Caco-2 (cell line): ENCODE measurements around the gene CXCR5. TPM values are rescaled to one million over a fixed set of nuclear protein-coding genes. Genes with fewer than 3 reads are reported as not detected.

Source experiments
- BruUV-seq: library from RNA; stranded (reverse); fragments of 400-500 nt; replicated peaks from 2 replicates; lab custom pipeline; 2021; lab: Mats Ljungman, UMichigan
- CTCF ChIA-PET: fragments of 300-600 bp; sonication (Branson Sonifier 250); formaldehyde crosslinking; loops from one replicate; lab custom pipeline; 2022; ENCODE audit warnings: antibody characterized with exemption; lab: Charles Lee
- POLR2A ChIA-PET: fragments of 300-600 bp; sonication (Branson Sonifier 250); formaldehyde crosslinking; loops from one replicate; lab custom pipeline; 2022; ENCODE audit warnings: antibody characterized with exemption; lab: Charles Lee
- DNase-seq, 2 experiments: peaks; one replicate each; pipeline versions ENCODE4 v3.0.0 to v3.0.0-alpha.2; 2020 to 2022
- H3K27me3 ChIP-seq: replicated peaks from 2 replicates; pipeline ENCODE4 v1.6.0; 2011; ENCODE audit warnings: low read length; ENCODE audit not compliant: control insufficient read depth, insufficient read depth
- H3K36me3 ChIP-seq: 2 replicates; pipeline ENCODE4 v1.5.1; 2011; ENCODE audit warnings: low read length; ENCODE audit not compliant: control insufficient read depth, insufficient read depth
- H3K4me1 ChIP-seq: fragments of 250-450 bp; sonication (Bioruptor Pico); 2 replicates; pipeline ENCODE4 v1.5.1; 2020; ENCODE audit warnings: mild to moderate bottlenecking
- H3K4me3 ChIP-seq: 2 replicates; pipeline ENCODE4 v1.5.1; 2011; ENCODE audit warnings: low read depth, mild to moderate bottlenecking, control low read depth, low read length
- H3K9me3 ChIP-seq: fragments of 250-450 bp; sonication (Bioruptor Pico); 2 replicates; pipeline ENCODE4 v1.5.1; 2020; ENCODE audit warnings: mild to moderate bottlenecking, moderate library complexity
- H3K27ac Mint-ChIP-seq: one replicate; pipeline ENCODE4 v1.8.0; 2022; ENCODE audit warnings: mixed read lengths; ENCODE audit not compliant: unreplicated experiment
- H3K27me3 Mint-ChIP-seq: one replicate; pipeline ENCODE4 v1.8.0; 2022; ENCODE audit warnings: mixed read lengths; ENCODE audit not compliant: insufficient read depth, unreplicated experiment
- H3K36me3 Mint-ChIP-seq: one replicate; pipeline ENCODE4 v1.8.0; 2022; ENCODE audit warnings: mild to moderate bottlenecking, mixed read lengths; ENCODE audit not compliant: insufficient read depth, unreplicated experiment
- H3K4me1 Mint-ChIP-seq: one replicate; pipeline ENCODE4 v1.8.0; 2022; ENCODE audit warnings: low read depth, mixed read lengths; ENCODE audit not compliant: unreplicated experiment
- H3K4me3 Mint-ChIP-seq: one replicate; pipeline ENCODE4 v1.8.0; 2022; ENCODE audit warnings: mild to moderate bottlenecking, moderate library complexity, mixed read lengths; ENCODE audit not compliant: unreplicated experiment
- H3K9me3 Mint-ChIP-seq: one replicate; pipeline ENCODE4 v1.8.0; 2022; ENCODE audit warnings: mixed read lengths; ENCODE audit not compliant: unreplicated experiment
- CTCF ChIP-seq, 2 experiments: fragments of 200-600 bp in 1 of 2; IDR thresholded peaks; 1 replicate in 1 of 2; 2 replicates in 1 of 2; pipeline versions ENCODE4 v1.5.1 to v1.8.0; 2011 to 2022; ENCODE audit warnings: antibody characterized with exemption in 1 of 2, control low read depth in 1 of 2, inconsistent platforms in 1 of 2, low read depth in 1 of 2, low read length in 1 of 2, mild to moderate bottlenecking in 1 of 2, moderate library complexity in 1 of 2; ENCODE audit not compliant: insufficient read depth in 1 of 2, severe bottlenecking in 1 of 2, unreplicated experiment in 1 of 2
- intact Hi-C: fragments of 100-400 bp; cut with micrococcal nuclease; formaldehyde crosslinking; loops from one replicate; pipeline ENCODE4 v1.10.0; 2022; ENCODE audit not compliant: unreplicated experiment
- total RNA-seq: library from RNA; stranded (reverse); gene quantifications from 2 replicates; pipeline ENCODE4 v1.2.3, GENCODE V29; 2022

Gene CXCR5
- total RNA-seq, 1 experiment from 2014 or later = not detected

- peaks cover 17% of the 10 kb centered on the region for H3K4me1 Mint-ChIP-seq
- no peak overlapping the region for H3K4me3 ChIP-seq
- intact Hi-C loops = no loop called here
- H3K27ac Mint-ChIP-seq = no peak overlapping the region
- BruUV-seq = no TSS peak
- no peak for DNase-seq
- H3K9me3 Mint-ChIP-seq = no peaks in the 10 kb centered on the region
- CTCF ChIA-PET = interaction anchor here (0.7 kb wide), 1 partner anchor 79 kb away, joined by 3 read pairs; no protein-coding TSS in a partner anchor
- H3K4me1 ChIP-seq = 0 out of 2 replicates have a peak, but pooled peaks cover under 1% of the 10 kb centered on the region
- no peaks in the 10 kb centered on the region for H3K36me3 ChIP-seq
- no peaks in the 10 kb centered on the region for H3K27me3 ChIP-seq
- H3K4me3 Mint-ChIP-seq = no peak overlapping the region
- H3K9me3 ChIP-seq = no peaks in the 10 kb centered on the region
- peaks cover 46% of the 10 kb centered on the region for H3K36me3 Mint-ChIP-seq
- no peak for TF ChIP-seq CTCF (IDR thresholded peaks at IDR 0.05; ENCODE audit: insufficient read depth in 1 of 2, low read depth in 1 of 2, low read length in 1 of 2, severe bottlenecking in 1 of 2, unreplicated experiment in 1 of 2)
- no peaks in the 10 kb centered on the region for H3K27me3 Mint-ChIP-seq
- POLR2A ChIA-PET = no interaction called here
Observed at GRCh38 chr11:118892964-118893363, 9.3 kb downstream of the CXCR5 start.

- BruUV-seq = no TSS peak
- DNase-seq = peak in 1 of 2 experiments; percentile 37
- Histone ChIP-seq H3K4me3 (no peak overlapping the region), H3K27me3 (no peaks in the 10 kb centered on the region), H3K9me3 (no peaks in the 10 kb centered on the region), H3K36me3 (no peaks in the 10 kb centered on the region), H3K4me1 (0 out of 2 replicates have a peak, but pooled peaks cover 3% of the 10 kb centered on the region)
- peak overlapping the region; percentile 70 for H3K27ac Mint-ChIP-seq
- no peak overlapping the region for H3K4me3 Mint-ChIP-seq
- intact Hi-C loops = no loop called here
- peaks cover 53% of the 10 kb centered on the region for H3K36me3 Mint-ChIP-seq
- peaks cover 17% of the 10 kb centered on the region for H3K4me1 Mint-ChIP-seq
- POLR2A ChIA-PET = interaction anchor here (1.8 kb wide), 1 partner anchor 19 kb away, joined by 8 read pairs; no protein-coding TSS in a partner anchor
- CTCF ChIA-PET = no interaction called here
- no peak for TF ChIP-seq CTCF (IDR thresholded peaks at IDR 0.05; ENCODE audit: insufficient read depth in 1 of 2, low read depth in 1 of 2, low read length in 1 of 2, severe bottlenecking in 1 of 2, unreplicated experiment in 1 of 2)
- H3K9me3 Mint-ChIP-seq = no peaks in the 10 kb centered on the region
- no peaks in the 10 kb centered on the region for H3K27me3 Mint-ChIP-seq
Observed at GRCh38 chr11:118893662-118894061, 10.0 kb downstream of the CXCR5 start.

GRCh38 chr11:118894192-118894591, 10.5 kb downstream of the CXCR5 start:
- Mint-ChIP-seq H3K27ac (peak overlapping the region; percentile 70), H3K27me3 (no peaks in the 10 kb centered on the region), H3K4me3 (no peak overlapping the region), H3K9me3 (no peaks in the 10 kb centered on the region), H3K4me1 (peaks cover 17% of the 10 kb centered on the region), H3K36me3 (peaks cover 58% of the 10 kb centered on the region)
- ChIA-PET CTCF (interaction anchor here (1.4 kb wide), 1 partner anchor 204 kb away, joined by 6 read pairs; no protein-coding TSS in a partner anchor), POLR2A (interaction anchor here (1.3 to 1.8 kb wide), 2 partner anchors 18 to 36 kb away, joined by 6 to 8 read pairs; no protein-coding TSS in a partner anchor)
- BruUV-seq = no TSS peak
- H3K36me3 ChIP-seq = no peaks in the 10 kb centered on the region
- TF ChIP-seq CTCF (IDR thresholded peaks at IDR 0.05; ENCODE audit: insufficient read depth in 1 of 2, low read depth in 1 of 2, low read length in 1 of 2, severe bottlenecking in 1 of 2, unreplicated experiment in 1 of 2) = no peak
- no peaks in the 10 kb centered on the region for H3K9me3 ChIP-seq
- no peak overlapping the region for H3K4me3 ChIP-seq
- intact Hi-C loops = no loop called here
- H3K4me1 ChIP-seq = 0 out of 2 replicates have a peak, but pooled peaks cover 3% of the 10 kb centered on the region
- H3K27me3 ChIP-seq = no peaks in the 10 kb centered on the region
- no peak for DNase-seq
